Activated effector memory CD4-positive, alpha-beta T cell treated with Interleukin-2 at 50 U/mL for 16 hours (primary cell): ENCODE data around the gene EPHX1.
"Not testable (repeated sequence)": the region's sequence is repeated elsewhere in the genome, so short reads cannot be mapped to it uniquely, and the experiment has no call there.

Source experiments
- DNase-seq: peaks from one replicate; pipeline ENCODE4 v3.0.0-alpha.2; 2020

The EPHX1 gene

GRCh38 chr1:225883616-225884265, 73.8 kb downstream of the EPHX1 start:
- DNase-seq = no peak

GRCh38 chr1:225885336-225885735, 75.4 kb downstream of the EPHX1 start:
- DNase-seq = no peak

- DNase-seq = no peak
These were observed 76.5 kb downstream of the EPHX1 start for GRCh38 chr1:225886159-225887029.

GRCh38 chr1:225887030-225887314, 77.0 kb downstream of the EPHX1 start:
- DNase-seq = no peak

DNA sequence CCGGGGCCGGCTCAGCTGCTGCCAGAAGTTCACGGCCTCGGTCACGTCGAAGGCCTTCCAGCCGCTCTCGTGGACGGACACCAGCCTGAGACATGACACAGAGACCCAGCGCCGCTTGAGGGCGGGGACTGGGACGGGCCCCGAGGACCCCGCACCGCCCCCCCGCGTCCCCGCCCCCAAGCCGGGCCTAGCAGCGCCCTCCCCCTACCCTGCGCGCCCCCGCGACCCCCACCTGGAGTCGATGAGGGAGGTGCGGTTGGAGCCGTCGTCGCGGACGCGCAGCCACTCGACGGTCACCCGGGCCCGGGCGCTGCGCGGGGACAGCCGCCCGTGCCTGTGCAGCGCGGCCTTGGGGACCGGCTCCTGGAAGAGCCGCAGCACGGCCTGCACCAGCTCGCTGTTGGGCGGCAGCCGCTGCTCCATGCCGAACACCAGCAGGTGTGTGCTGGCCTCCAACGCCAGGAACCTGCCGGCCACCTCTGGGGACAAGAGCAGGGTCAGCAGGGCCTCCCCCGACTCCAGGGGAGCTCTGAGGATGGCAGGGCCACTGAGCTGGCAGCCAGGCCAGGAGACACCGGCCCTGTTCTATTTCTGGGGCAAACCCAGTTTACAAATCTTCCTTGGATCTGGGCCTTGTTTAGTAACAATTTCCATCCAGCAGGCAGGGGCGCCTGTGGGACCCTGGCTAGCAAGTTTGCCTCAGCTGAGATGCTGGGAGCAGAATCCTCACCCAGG, 77.8 kb downstream of the EPHX1 start:
- DNase-seq = not testable (repeated sequence)

- DNase-seq = no peak
These were observed 78.5 kb downstream of the EPHX1 start for GRCh38 chr1:225888289-225888897.

GRCh38 chr1:225888898-225889601, 79.1 kb downstream of the EPHX1 start, which contains the start of gene LEFTY1:
LEFTY1 (minus strand) TSS chr1:225889146; CDS start chr1:225889066, 80 bp downstream.
- no peak for DNase-seq

DNA sequence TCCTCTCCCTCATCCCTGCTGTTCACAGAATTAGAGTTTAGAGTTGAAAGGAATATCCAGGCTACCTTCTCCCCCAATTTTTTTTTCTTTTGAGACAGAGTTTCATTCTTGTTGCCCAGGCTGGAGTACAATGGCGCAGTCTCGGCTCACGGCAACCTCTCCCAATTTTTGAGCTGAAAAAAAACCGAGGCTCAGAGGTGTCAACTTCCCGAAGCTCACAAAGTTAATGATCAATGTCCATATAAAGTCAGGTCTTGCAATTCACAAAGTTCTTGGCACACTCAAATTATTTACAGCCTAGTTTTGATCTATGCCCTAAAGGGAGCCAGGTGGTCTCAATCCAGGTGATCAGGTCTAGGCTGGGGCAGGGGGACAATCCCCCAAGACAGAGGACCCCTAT, 79.8 kb downstream of the EPHX1 start:
- DNase-seq = no peak

- DNase-seq = no peak
These were observed 80.7 kb downstream of the EPHX1 start for GRCh38 chr1:225890346-225891228.

DNA sequence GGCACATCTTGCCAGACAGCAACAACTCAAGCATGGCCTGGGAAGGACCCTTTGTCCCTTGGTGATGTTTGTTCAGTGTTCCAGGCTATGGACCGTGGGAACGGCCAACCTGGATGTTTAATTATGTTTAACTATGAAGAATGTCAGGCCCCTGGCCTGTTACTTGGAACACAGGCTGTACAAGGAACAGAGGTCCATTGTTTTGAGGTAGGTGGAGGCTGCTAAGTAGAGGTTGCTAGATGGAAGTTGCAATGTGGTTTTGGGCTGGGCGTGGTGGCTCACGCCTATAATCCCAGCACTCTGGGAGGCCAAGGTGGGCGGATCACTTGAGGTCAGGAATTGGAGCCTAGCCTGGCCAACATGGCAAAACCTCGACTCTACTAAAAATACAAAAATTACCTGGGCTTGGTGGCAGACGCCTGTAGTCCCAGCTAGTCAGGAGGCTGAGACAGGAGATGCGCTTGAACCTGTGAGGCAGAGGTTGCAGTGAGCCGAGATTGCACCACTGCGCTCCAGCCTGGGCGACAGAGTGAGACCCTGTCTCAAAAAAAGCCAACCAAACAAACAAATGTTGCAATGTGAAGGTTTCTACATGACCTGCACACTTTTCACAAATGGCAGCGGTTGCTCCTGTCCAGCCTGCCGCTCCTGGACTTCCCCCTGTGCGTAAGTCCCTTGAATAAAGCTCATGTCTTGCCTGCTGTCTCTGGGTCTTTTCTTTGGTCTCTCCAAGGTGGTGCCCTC, 81.5 kb downstream of the EPHX1 start:
- no peak for DNase-seq

GRCh38 chr1:225892307-225892706, 82.4 kb downstream of the EPHX1 start:
- DNase-seq = no peak
